K562 (cell line): ENCODE results near the gene B3GALT6. TPM values are rescaled to one million over a fixed set of nuclear protein-coding genes. Genes with fewer than 3 reads are reported as not detected.

Experiments used
- ATAC-seq: fragments of 200-7000 bp; cut with Tn5 transposase; 3 replicates; pipeline ENCODE4 v1.9.1; 2020; ENCODE audit warnings: moderate library complexity
- BruUV-seq: library from RNA; stranded (reverse); fragments of 400-500 nt; replicated peaks from 2 replicates; lab custom pipeline; 2021; lab: Mats Ljungman, UMichigan
- CTCF ChIA-PET: fragments of 300-600 bp; formaldehyde crosslinking; extraction: SDS; loops from one replicate; lab custom pipeline; 2021; ENCODE audit warnings: low intra/inter-chr PET ratio; lab: Yijun Ruan, JAX
- POLR2A ChIA-PET: fragments of 300-600, 350-650 bp; sonication (Branson Sonifier 250); formaldehyde crosslinking; extraction: SDS; loops from one replicate; lab custom pipeline; 2021; ENCODE audit warnings: antibody characterized with exemption, inconsistent platforms; lab: Yijun Ruan, JAX
- DNase-seq, 4 experiments: peaks; one replicate each; pipeline versions ENCODE4 v3.0.0 to v3.0.0-alpha.2; 2011 to 2018; ENCODE audit warnings: low spot score in 3 of 4, mixed read lengths in 3 of 4; ENCODE audit errors: extremely low read depth in 1 of 4
- FAIRE-seq: peaks from 2 replicates; lab custom pipeline; 2011; peaks lifted over from hg19 to GRCh38; lab: Jason Lieb, UNC
- H2AFZ ChIP-seq: 2 replicates; pipeline ENCODE4 v1.6.0; 2011; ENCODE audit warnings: low read depth, low read length, control low read depth, inconsistent platforms
- H3K27ac ChIP-seq: fragments of 200-600 bp; 3 replicates; pipeline ENCODE4 v1.8.0; 2011; ENCODE audit warnings: low read depth, mild to moderate bottlenecking, control low read depth, inconsistent platforms, low read length, moderate library complexity, mixed read lengths; ENCODE audit errors: extremely low read depth
- H3K27me3 ChIP-seq, 2 experiments: fragments of 300-600 bp in 1 of 2; 2 replicates in 1 of 2; 3 replicates in 1 of 2; pipeline versions ENCODE4 v1.6.0 to v1.8.0; 2011; ENCODE audit warnings: inconsistent platforms in 2 of 2, low read length in 2 of 2, mild to moderate bottlenecking in 1 of 2, mixed read lengths in 1 of 2, moderate library complexity in 1 of 2; ENCODE audit not compliant: control insufficient read depth in 2 of 2, insufficient read depth in 2 of 2
- H3K36me3 ChIP-seq: fragments of 300-600 bp; 3 replicates; pipeline ENCODE4 v1.8.0; 2011; ENCODE audit warnings: mild to moderate bottlenecking, low read length, inconsistent platforms; ENCODE audit not compliant: control insufficient read depth, insufficient read depth
- H3K4me1 ChIP-seq, 2 experiments: fragments of 200-600 bp in 1 of 2; replicated peaks in 1 of 2; 2 replicates in 1 of 2; 3 replicates in 1 of 2; pipeline versions ENCODE4 v1.5.1 to v1.8.0; 2011; ENCODE audit warnings: inconsistent platforms in 2 of 2, low read length in 2 of 2, mild to moderate bottlenecking in 1 of 2, mixed read lengths in 1 of 2, moderate library complexity in 1 of 2; ENCODE audit not compliant: control insufficient read depth in 2 of 2, insufficient read depth in 2 of 2
- H3K4me2 ChIP-seq: 2 replicates; pipeline ENCODE4 v1.6.1; 2011; ENCODE audit warnings: low read length, control low read depth, inconsistent platforms, mixed read lengths; ENCODE audit not compliant: insufficient read depth
- H3K4me3 ChIP-seq: fragments of 200-600 bp; sonication (generic), shearing (Covaris generic); 2 replicates; pipeline ENCODE4 v1.5.1; 2016; ENCODE audit warnings: control low read depth, inconsistent platforms
- H3K79me2 ChIP-seq: fragments of 200-600 bp; 3 replicates; pipeline ENCODE4 v1.8.0; 2011; ENCODE audit warnings: low read length, inconsistent platforms; ENCODE audit not compliant: control insufficient read depth, insufficient read depth
- H3K9ac ChIP-seq, 2 experiments: 2 replicates each; pipeline versions ENCODE4 v1.6.0 to v1.6.1; 2011; ENCODE audit warnings: low read depth in 2 of 2, low read length in 2 of 2, control low read depth in 1 of 2, inconsistent platforms in 1 of 2, mild to moderate bottlenecking in 1 of 2, mixed read lengths in 1 of 2; ENCODE audit not compliant: insufficient read depth in 1 of 2
- H3K9me1 ChIP-seq: one replicate; pipeline ENCODE4 v1.6.0; 2011; ENCODE audit warnings: inconsistent platforms, mild to moderate bottlenecking, low read length, moderate library complexity; ENCODE audit not compliant: control insufficient read depth, insufficient read depth
- H3K9me3 ChIP-seq: replicated peaks from 2 replicates; pipeline ENCODE4 v1.5.1; 2011; ENCODE audit warnings: low read depth, low read length, inconsistent platforms; ENCODE audit not compliant: control insufficient read depth, insufficient read depth
- H4K20me1 ChIP-seq: replicated peaks from 2 replicates; pipeline ENCODE4 v1.6.1; 2011; ENCODE audit warnings: low read length, inconsistent platforms, mixed read lengths; ENCODE audit not compliant: control insufficient read depth, insufficient read depth
- EGR1 ChIP-seq: fragments of 450-650 bp; conservative IDR thresholded peaks from 2 replicates; pipeline ENCODE4 v1.6.1; 2017; ENCODE audit warnings: mild to moderate bottlenecking
- MCM7 ChIP-seq, 2 experiments: fragments of 450-650 bp; IDR thresholded peaks; 2 replicates each; pipeline ENCODE4 v1.6.1; 2016 to 2018
- NCOA2 ChIP-seq, 2 experiments: fragments of 450-650 bp; IDR thresholded peaks; 2 replicates each; pipeline ENCODE4 v1.6.1; 2018; ENCODE audit warnings: mild to moderate bottlenecking in 2 of 2, moderate library complexity in 1 of 2; ENCODE audit not compliant: partially characterized antibody in 2 of 2
- POLR2G ChIP-seq: fragments of 200-400 bp; formaldehyde crosslinking; IDR thresholded peaks from 2 replicates; pipeline ENCODE4 v1.6.1; 2017; ENCODE audit warnings: low read depth, mild to moderate bottlenecking, antibody characterized with exemption, low read length, moderate library complexity
- RAD21 ChIP-seq, 2 experiments: fragments of 250-450 bp in 1 of 2; fragments of 450-650 bp in 1 of 2; sonication (Bioruptor Pico) in 1 of 2; formaldehyde crosslinking in 1 of 2; IDR thresholded peaks in 1 of 2; conservative IDR thresholded peaks in 1 of 2; 2 replicates each; pipeline versions ENCODE4 v1.4.0 to v1.8.0; 2020 to 2022; ENCODE audit warnings: mild to moderate bottlenecking in 2 of 2, moderate library complexity in 1 of 2
- SP2 ChIP-seq: IDR thresholded peaks from 2 replicates; pipeline ENCODE4 v1.6.1; 2011; ENCODE audit warnings: mild to moderate bottlenecking, low read depth, low read length, moderate library complexity; ENCODE audit not compliant: poor library complexity, severe bottlenecking; ENCODE audit errors: extremely low read depth
- ZBTB7A ChIP-seq: IDR thresholded peaks from 2 replicates; pipeline ENCODE4 v1.6.1; 2011; ENCODE audit warnings: low read depth, mild to moderate bottlenecking, low read length, moderate library complexity, borderline replicate concordance; ENCODE audit not compliant: control insufficient read depth
- WGBS: fragments of 100-300 bp; shearing (Covaris generic); methylation state at CpG from one replicate; pipeline ENCODE4 v1.1.6; 2016; ENCODE audit warnings: low coverage, mixed read lengths; ENCODE audit not compliant: insufficient coverage; ENCODE audit errors: missing lambda C conversion rate; 5-methylcytosine and 5-hydroxymethylcytosine counted together
- in situ Hi-C: fragments of 300-500 bp; cut with MboI; formaldehyde crosslinking; loops from 4 replicates; pipeline ENCODE4 v1.15.0; 2018; ENCODE audit warnings: inconsistent platforms, mixed read lengths
- intact Hi-C: fragments of 100-400 bp; cut with micrococcal nuclease; formaldehyde crosslinking; loops from 2 replicates; pipeline ENCODE4 v1.14.2; 2022
- polyA plus RNA-seq, 8 experiments: library from polyadenylated mRNA; depleted of rRNA in 4 of 8; stranded (reverse) in 5 of 8; unstranded in 3 of 8; fragments of >200 nt; fragmentation: Nextera tagmentation in 2 of 8; fragmentation: Illumina TruSeq in 1 of 8; extraction: Ambion mirVana in 2 of 8; extraction: Trizol in 1 of 8; gene quantifications; 2 replicates each; pipeline versions ENCODE4 v1.2.1 to v1.2.3, GENCODE V29; 2011 to 2014; ENCODE audit warnings: inconsistent platforms in 1 of 8, missing spikeins in 1 of 8
- total RNA-seq, 7 experiments: library from RNA; depleted of rRNA in 6 of 7; stranded (reverse); fragments of >200 nt in 6 of 7; fragmentation: Illumina TruSeq in 2 of 7; extraction: Trizol in 2 of 7; gene quantifications; 2 replicates each; pipeline versions ENCODE4 v1.2.1 to v1.2.3, GENCODE V29; 2011 to 2021; ENCODE audit warnings: low replicate concordance in 1 of 7
- TF ChIP-seq, protein P1 (sequence below): sonication (generic); formaldehyde crosslinking; IDR thresholded peaks from 2 replicates; pipeline ENCODE4 v1.8.1; 2022; ENCODE audit warnings: missing genetic modification reagents
- TF ChIP-seq, protein P2 (sequence below): sonication (generic); formaldehyde crosslinking; IDR thresholded peaks from 2 replicates; pipeline ENCODE4 v1.8.1; 2023; ENCODE audit warnings: mild to moderate bottlenecking, missing genetic modification reagents
- TF ChIP-seq, protein P3 (sequence below), 2 experiments: fragments of 200-800 bp in 1 of 2; sonication (Bioruptor generic) in 1 of 2; sonication (generic) in 1 of 2; formaldehyde crosslinking in 1 of 2; IDR thresholded peaks in 1 of 2; conservative IDR thresholded peaks in 1 of 2; 2 replicates each; pipeline versions ENCODE4 v1.5.0 to v1.6.1; 2016 to 2020; ENCODE audit warnings: missing compliant biosample characterization in 1 of 2, missing genetic modification characterization in 1 of 2, missing genetic modification reagents in 1 of 2

The B3GALT6 gene
- total and polyA plus RNA-seq, 9 of the 15 experiments (the other 6 are each of a cell fraction or from before 2014, with no cell fraction given), result 0.68 to 29.8 (median 9.9) TPM

DNA sequence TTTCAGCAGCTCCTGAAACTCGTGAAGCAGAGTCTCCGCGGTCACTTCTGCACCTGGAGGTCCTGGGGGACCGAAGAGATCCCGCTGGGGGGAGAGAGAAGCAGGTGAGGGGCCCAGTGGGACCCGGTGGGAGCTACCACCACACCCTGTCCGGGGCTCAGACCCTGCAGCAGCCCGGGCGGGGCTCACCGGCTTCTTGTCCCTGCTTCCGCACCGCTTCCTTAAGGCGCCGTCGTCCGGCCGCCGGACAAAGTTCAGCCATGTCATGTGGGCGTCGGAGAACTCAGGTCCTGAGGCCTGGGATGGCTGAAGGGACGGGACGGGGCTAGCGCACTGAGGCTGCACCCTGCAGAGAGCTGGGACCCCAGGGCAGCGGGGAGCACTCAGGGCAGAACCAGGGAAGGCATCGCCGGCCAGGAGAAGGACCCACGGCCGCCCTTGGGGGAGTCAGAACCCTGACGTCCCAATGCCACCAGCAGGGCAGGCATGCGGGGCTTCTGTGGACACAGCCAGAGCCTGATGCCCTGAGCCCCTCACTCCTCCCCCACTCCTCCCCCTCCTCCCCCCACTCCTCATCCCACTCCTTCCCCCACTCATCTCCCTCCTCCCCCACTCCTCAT, 12.3 kb downstream of the B3GALT6 start (continued):
- TF ChIP-seq, protein P1, sequence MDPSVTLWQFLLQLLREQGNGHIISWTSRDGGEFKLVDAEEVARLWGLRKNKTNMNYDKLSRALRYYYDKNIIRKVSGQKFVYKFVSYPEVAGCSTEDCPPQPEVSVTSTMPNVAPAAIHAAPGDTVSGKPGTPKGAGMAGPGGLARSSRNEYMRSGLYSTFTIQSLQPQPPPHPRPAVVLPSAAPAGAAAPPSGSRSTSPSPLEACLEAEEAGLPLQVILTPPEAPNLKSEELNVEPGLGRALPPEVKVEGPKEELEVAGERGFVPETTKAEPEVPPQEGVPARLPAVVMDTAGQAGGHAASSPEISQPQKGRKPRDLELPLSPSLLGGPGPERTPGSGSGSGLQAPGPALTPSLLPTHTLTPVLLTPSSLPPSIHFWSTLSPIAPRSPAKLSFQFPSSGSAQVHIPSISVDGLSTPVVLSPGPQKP (CRISPR knock-in tag), result no peak
- TF ChIP-seq NCOA2 (IDR thresholded peaks at IDR 0.05; ENCODE audit: partially characterized antibody in 2 of 2), result no peak
- no peak for TF ChIP-seq RAD21 (CRISPR knock-in tag; conservative IDR thresholded peaks at IDR 0.05 in 1 of 2, IDR thresholded peaks at IDR 0.05 in 1 of 2)
- 0 out of 2 replicates have a peak, but pooled peaks have one; percentile 13 for TF ChIP-seq EGR1
- TF ChIP-seq POLR2G, result 0 out of 2 replicates have a peak, but pooled peaks have one; percentile 25

DNA sequence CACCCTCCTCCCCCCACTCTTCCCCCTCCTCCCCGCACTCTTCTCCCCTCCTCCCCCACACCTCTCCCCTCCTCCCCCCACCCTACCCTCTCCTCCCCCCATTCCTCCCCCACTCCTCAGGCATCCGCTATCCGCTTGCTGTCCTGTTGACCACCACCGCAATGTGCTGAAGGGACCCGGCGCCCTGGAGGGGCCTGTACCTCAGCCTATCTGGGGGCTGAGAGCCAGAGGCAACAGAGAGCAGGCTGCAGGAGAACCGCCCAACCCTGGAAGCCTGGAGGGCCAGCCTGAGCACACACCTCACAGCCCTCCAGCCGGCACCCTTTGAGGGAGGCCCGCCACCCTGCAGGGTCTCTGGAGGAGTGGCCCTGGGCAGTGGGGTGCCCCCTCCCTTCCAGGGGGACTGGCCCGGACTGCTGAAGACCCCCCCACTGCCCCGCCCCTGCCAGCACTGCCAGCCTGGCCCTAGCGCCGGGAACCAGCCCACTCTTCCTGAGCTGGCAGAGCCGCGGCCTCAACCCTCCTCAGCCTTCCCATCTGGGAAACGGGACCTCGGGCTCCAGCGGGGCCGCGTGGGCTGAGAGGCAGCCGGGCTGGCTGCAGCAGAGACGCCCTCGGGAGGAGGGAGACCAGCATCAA, 13.3 kb downstream of the B3GALT6 start:
- 80% methylated on average over 20 of the region's 23 CpGs for WGBS
- intact Hi-C loops (no loop called here), in situ Hi-C loops (no loop called here)
- Histone ChIP-seq H3K9me3 (no peaks in the 10 kb centered on the region), H3K27ac (no peak overlapping the region), H3K79me2 (no peaks in the 10 kb centered on the region), H3K36me3 (no peaks in the 10 kb centered on the region), H4K20me1 (no peaks in the 10 kb centered on the region), H3K4me1 (peaks cover 0 to 70% of the 10 kb centered on the region in 2 experiments; a peak in 3 of 5 replicates), H3K9me1 (no peaks in the 10 kb centered on the region), H3K27me3 (no peaks in the 10 kb centered on the region), H3K4me2 (no peak overlapping the region), H3K4me3 (no peak overlapping the region), H2AFZ (no peak overlapping the region), H3K9ac (no peak overlapping the region)
- DNase-seq (peak in 1 of 4 experiments; percentile 55), ATAC-seq (no peak), FAIRE-seq (no peak)
- POLR2A ChIA-PET, result no interaction called here
- BruUV-seq, result no TSS peak
- CTCF ChIA-PET, result interaction anchor here (0.5 kb wide), 1 partner anchor 16 kb away, joined by 3 read pairs; no protein-coding TSS in a partner anchor
- TF ChIP-seq, protein P2, sequence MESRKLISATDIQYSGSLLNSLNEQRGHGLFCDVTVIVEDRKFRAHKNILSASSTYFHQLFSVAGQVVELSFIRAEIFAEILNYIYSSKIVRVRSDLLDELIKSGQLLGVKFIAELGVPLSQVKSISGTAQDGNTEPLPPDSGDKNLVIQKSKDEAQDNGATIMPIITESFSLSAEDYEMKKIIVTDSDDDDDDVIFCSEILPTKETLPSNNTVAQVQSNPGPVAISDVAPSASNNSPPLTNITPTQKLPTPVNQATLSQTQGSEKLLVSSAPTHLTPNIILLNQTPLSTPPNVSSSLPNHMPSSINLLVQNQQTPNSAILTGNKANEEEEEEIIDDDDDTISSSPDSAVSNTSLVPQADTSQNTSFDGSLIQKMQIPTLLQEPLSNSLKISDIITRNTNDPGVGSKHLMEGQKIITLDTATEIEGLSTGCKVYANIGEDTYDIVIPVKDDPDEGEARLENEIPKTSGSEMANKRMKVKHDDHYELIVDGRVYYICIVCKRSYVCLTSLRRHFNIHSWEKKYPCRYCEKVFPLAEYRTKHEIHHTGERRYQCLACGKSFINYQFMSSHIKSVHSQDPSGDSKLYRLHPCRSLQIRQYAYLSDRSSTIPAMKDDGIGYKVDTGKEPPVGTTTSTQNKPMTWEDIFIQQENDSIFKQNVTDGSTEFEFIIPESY (CRISPR knock-in tag), result peak; percentile 74; the same call in 1 of the 2 replicates
- TF ChIP-seq, protein P3, sequence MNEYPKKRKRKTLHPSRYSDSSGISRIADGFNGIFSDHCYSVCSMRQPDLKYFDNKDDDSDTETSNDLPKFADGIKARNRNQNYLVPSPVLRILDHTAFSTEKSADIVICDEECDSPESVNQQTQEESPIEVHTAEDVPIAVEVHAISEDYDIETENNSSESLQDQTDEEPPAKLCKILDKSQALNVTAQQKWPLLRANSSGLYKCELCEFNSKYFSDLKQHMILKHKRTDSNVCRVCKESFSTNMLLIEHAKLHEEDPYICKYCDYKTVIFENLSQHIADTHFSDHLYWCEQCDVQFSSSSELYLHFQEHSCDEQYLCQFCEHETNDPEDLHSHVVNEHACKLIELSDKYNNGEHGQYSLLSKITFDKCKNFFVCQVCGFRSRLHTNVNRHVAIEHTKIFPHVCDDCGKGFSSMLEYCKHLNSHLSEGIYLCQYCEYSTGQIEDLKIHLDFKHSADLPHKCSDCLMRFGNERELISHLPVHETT (CRISPR knock-in tag; conservative IDR thresholded peaks at IDR 0.05 in 1 of 2, IDR thresholded peaks at IDR 0.05 in 1 of 2), result 0 out of 4 replicates have a peak, but pooled peaks of 1 of the 2 experiments have one; percentile 5
- no peak for TF ChIP-seq MCM7 (IDR thresholded peaks at IDR 0.05)
- TF ChIP-seq ZBTB7A, result peak; percentile 58; the same call in 1 of the 2 replicates
- TF ChIP-seq SP2, result no peak
